Gastroesophageal sphincter (tissue), 3 donors: ENCODE measurements around the gene ZNF789.

Experiments used
- EP300 ChIP-seq: sonication (generic); formaldehyde crosslinking; IDR thresholded peaks from one replicate; pipeline ENCODE4 v1.6.1; 2017; ENCODE audit warnings: antibody characterized with exemption, mild to moderate bottlenecking
- POLR2A ChIP-seq, 2 donors: fragments of 450-650 bp; IDR thresholded peaks; one replicate each; pipeline ENCODE4 v1.6.1; 2017; ENCODE audit warnings: antibody characterized with exemption in 2 of 2, mild to moderate bottlenecking in 2 of 2, moderate library complexity in 1 of 2
- POLR2AphosphoS5 ChIP-seq: sonication (generic); formaldehyde crosslinking; IDR thresholded peaks from one replicate; pipeline ENCODE4 v1.6.1; 2017; ENCODE audit warnings: antibody characterized with exemption
- TF ChIP-seq, protein P1 (sequence below), 4 experiments: fragments of 200-600 bp in 2 of 4; fragments of 450-650 bp in 2 of 4; sonication (generic) in 1 of 4; IDR thresholded peaks; one replicate each; pipeline ENCODE4 v1.5.1; 2017 to 2019; ENCODE audit warnings: antibody characterized with exemption in 4 of 4, mild to moderate bottlenecking in 2 of 4, moderate library complexity in 2 of 4

DNA sequence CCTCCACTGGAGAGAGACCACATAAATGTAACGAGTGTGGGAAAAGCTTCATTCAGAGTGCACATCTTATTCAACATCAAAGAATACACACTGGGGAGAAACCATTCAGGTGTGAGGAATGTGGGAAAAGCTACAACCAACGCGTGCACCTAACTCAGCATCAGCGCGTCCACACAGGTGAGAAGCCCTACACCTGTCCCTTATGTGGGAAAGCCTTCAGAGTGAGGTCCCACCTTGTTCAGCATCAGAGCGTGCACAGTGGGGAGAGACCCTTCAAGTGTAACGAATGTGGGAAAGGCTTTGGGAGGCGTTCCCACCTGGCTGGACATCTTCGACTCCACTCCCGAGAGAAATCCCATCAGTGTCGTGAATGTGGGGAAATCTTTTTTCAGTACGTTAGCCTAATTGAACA, 58.7 kb downstream of the ZNF789 start:
- TF ChIP-seq EP300, result no peak
- TF ChIP-seq, protein P1, sequence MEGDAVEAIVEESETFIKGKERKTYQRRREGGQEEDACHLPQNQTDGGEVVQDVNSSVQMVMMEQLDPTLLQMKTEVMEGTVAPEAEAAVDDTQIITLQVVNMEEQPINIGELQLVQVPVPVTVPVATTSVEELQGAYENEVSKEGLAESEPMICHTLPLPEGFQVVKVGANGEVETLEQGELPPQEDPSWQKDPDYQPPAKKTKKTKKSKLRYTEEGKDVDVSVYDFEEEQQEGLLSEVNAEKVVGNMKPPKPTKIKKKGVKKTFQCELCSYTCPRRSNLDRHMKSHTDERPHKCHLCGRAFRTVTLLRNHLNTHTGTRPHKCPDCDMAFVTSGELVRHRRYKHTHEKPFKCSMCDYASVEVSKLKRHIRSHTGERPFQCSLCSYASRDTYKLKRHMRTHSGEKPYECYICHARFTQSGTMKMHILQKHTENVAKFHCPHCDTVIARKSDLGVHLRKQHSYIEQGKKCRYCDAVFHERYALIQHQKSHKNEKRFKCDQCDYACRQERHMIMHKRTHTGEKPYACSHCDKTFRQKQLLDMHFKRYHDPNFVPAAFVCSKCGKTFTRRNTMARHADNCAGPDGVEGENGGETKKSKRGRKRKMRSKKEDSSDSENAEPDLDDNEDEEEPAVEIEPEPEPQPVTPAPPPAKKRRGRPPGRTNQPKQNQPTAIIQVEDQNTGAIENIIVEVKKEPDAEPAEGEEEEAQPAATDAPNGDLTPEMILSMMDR (IDR thresholded peaks at IDR 0.05), result no peak
- no peak for TF ChIP-seq POLR2A (IDR thresholded peaks at IDR 0.05)
- no peak for TF ChIP-seq POLR2AphosphoS5
